DOHH2 (cell line): ENCODE results near the gene SOWAHB.
"Not testable (repeated sequence)": the region's sequence is repeated elsewhere in the genome, so short reads cannot be mapped to it uniquely, and the experiment has no call there.

Source experiments
- H3F3A ChIP-seq: fragments of 200-600 bp; sonication (generic), shearing (Covaris generic); 2 replicates; pipeline ENCODE4 v1.6.0; 2016; ENCODE audit warnings: antibody characterized with exemption, mild to moderate bottlenecking; ENCODE audit not compliant: control insufficient read depth, insufficient read depth
- H3K27ac ChIP-seq: fragments of 200-600 bp; sonication (generic); 2 replicates; pipeline ENCODE4 v1.5.1; 2014; ENCODE audit warnings: low read depth, mild to moderate bottlenecking, low read length, moderate library complexity
- H3K27me3 ChIP-seq: fragments of 200-600 bp; sonication (generic); 2 replicates; pipeline ENCODE4 v1.6.1; 2014; ENCODE audit warnings: mild to moderate bottlenecking, low read length, mixed read lengths; ENCODE audit not compliant: control insufficient read depth
- H3K36me3 ChIP-seq: fragments of 200-600 bp; sonication (generic); 2 replicates; pipeline ENCODE4 v1.6.1; 2014; ENCODE audit warnings: mild to moderate bottlenecking, low read length, moderate library complexity, mixed read lengths; ENCODE audit not compliant: control insufficient read depth
- H3K4me1 ChIP-seq: fragments of 200-600 bp; sonication (generic); 2 replicates; pipeline ENCODE4 v1.6.1; 2014; ENCODE audit warnings: mild to moderate bottlenecking, low read length, mixed read lengths; ENCODE audit not compliant: control insufficient read depth
- H3K4me2 ChIP-seq: fragments of 200-600 bp; sonication (generic); 2 replicates; pipeline ENCODE4 v1.6.0; 2014; ENCODE audit warnings: mild to moderate bottlenecking, low read length, moderate library complexity
- H3K4me3 ChIP-seq: fragments of 200-600 bp; sonication (generic); 2 replicates; pipeline ENCODE4 v1.5.1; 2014; ENCODE audit warnings: mild to moderate bottlenecking, low read length, mixed read lengths
- H3K79me2 ChIP-seq: fragments of 200-600 bp; sonication (generic); 2 replicates; pipeline ENCODE4 v1.6.1; 2014; ENCODE audit warnings: mild to moderate bottlenecking, low read length, mixed read lengths; ENCODE audit not compliant: control insufficient read depth
- H3K9me2 ChIP-seq: fragments of 200-600 bp; sonication (generic); replicated peaks from 2 replicates; pipeline ENCODE4 v1.6.1; 2014; ENCODE audit warnings: mild to moderate bottlenecking, low read length, mixed read lengths; ENCODE audit not compliant: control insufficient read depth
- H3K9me3 ChIP-seq: fragments of 200-600 bp; sonication (generic); 2 replicates; pipeline ENCODE4 v1.6.1; 2014; ENCODE audit warnings: antibody characterized with exemption, low read length, mixed read lengths; ENCODE audit not compliant: control insufficient read depth, insufficient read depth
- H4K20me1 ChIP-seq: fragments of 200-600 bp; sonication (generic); 2 replicates; pipeline ENCODE4 v1.6.0; 2014; ENCODE audit warnings: low read depth, mild to moderate bottlenecking, antibody characterized with exemption, low read length, moderate library complexity; ENCODE audit not compliant: control insufficient read depth, insufficient read depth
- CTCF ChIP-seq: fragments of 200-600 bp; sonication (generic); IDR thresholded peaks from one replicate; pipeline ENCODE4 v1.5.1; 2014; ENCODE audit warnings: antibody characterized with exemption, mild to moderate bottlenecking, low read depth, low read length; ENCODE audit not compliant: poor library complexity, severe bottlenecking
- EZH2phosphoT487 ChIP-seq: fragments of 200-600 bp; sonication (generic); IDR thresholded peaks from 2 replicates; pipeline ENCODE4 v1.6.1; 2017; ENCODE audit warnings: borderline replicate concordance, mild to moderate bottlenecking, antibody characterized with exemption, low read length, moderate library complexity, mixed read lengths

The SOWAHB gene

GRCh38 chr4:76882630-76883029 is 15.3 kb downstream of the SOWAHB start:
- H4K20me1 ChIP-seq, result no peaks in the 10 kb centered on the region
- no peaks in the 10 kb centered on the region for H3K79me2 ChIP-seq
- no peak overlapping the region for H3K27ac ChIP-seq
- H3K27me3 ChIP-seq, result peaks cover 3% of the 10 kb centered on the region; the same call in 1 of the 2 replicates
- H3K4me1 ChIP-seq, result no peaks in the 10 kb centered on the region
- H3K4me2 ChIP-seq, result no peak overlapping the region
- no peaks in the 10 kb centered on the region for H3F3A ChIP-seq
- no peak overlapping the region for H3K4me3 ChIP-seq
- H3K9me3 ChIP-seq, result no peaks in the 10 kb centered on the region; the same call in 1 of the 2 replicates
- no peaks in the 10 kb centered on the region for H3K36me3 ChIP-seq
- TF ChIP-seq EZH2phosphoT487 (no peak), CTCF (no peak)
- H3K9me2 ChIP-seq, result no peaks in the 10 kb centered on the region; the same call in 1 of the 2 replicates

GRCh38 chr4:76881375-76881774 is 16.6 kb downstream of the SOWAHB start:
- Histone ChIP-seq H3K79me2 (no peaks in the 10 kb centered on the region), H3K9me2 (no peaks in the 10 kb centered on the region; the same call in 1 of the 2 replicates), H3K27ac (no peak overlapping the region), H3K4me2 (no peak overlapping the region), H3F3A (no peaks in the 10 kb centered on the region), H3K36me3 (no peaks in the 10 kb centered on the region), H3K27me3 (peaks cover 3% of the 10 kb centered on the region; the same call in 1 of the 2 replicates), H3K4me3 (no peak overlapping the region), H4K20me1 (no peaks in the 10 kb centered on the region), H3K9me3 (no peaks in the 10 kb centered on the region), H3K4me1 (no peaks in the 10 kb centered on the region)
- TF ChIP-seq CTCF (no peak), EZH2phosphoT487 (no peak)

GRCh38 chr4:76879731-76880364 is 18.1 kb downstream of the SOWAHB start:
- Histone ChIP-seq H3K9me3 (no peaks in the 10 kb centered on the region), H3K4me2 (no peak overlapping the region), H3K4me1 (no peaks in the 10 kb centered on the region), H3K27ac (no peak overlapping the region), H4K20me1 (no peaks in the 10 kb centered on the region), H3K79me2 (no peaks in the 10 kb centered on the region), H3K9me2 (no peaks in the 10 kb centered on the region), H3K27me3 (peaks cover 3% of the 10 kb centered on the region; the same call in 1 of the 2 replicates), H3F3A (no peaks in the 10 kb centered on the region), H3K4me3 (no peak overlapping the region), H3K36me3 (no peaks in the 10 kb centered on the region)
- no peak for TF ChIP-seq EZH2phosphoT487

- not testable (repeated sequence) for H3K9me3 ChIP-seq, H3K4me3 ChIP-seq, H3F3A ChIP-seq, H3K27me3 ChIP-seq, H4K20me1 ChIP-seq, H3K4me1 ChIP-seq, H3K4me2 ChIP-seq, H3K36me3 ChIP-seq, H3K9me2 ChIP-seq, H3K79me2 ChIP-seq, H3K27ac ChIP-seq
These were observed 19.2 kb downstream of the SOWAHB start for GRCh38 chr4:76878641-76879165.
